T47D (cell line): Measurements from ENCODE around the gene CCER1.
A peak's percentile ranks its signal among the peaks of the same experiment; 100 is the strongest.
"Not testable (repeated sequence)": the region's sequence is repeated elsewhere in the genome, so short reads cannot be mapped to it uniquely, and the experiment has no call there.

Experiments used
- DNase-seq, 2 experiments: peaks; one replicate each; pipeline versions ENCODE4 v3.0.0 to v3.0.0-alpha.2; 2011 to 2012; ENCODE audit warnings: low read depth in 1 of 2, low spot score in 1 of 2
- JUND ChIP-seq: IDR thresholded peaks from 2 replicates; pipeline ENCODE4 v1.6.1; 2012; ENCODE audit warnings: low read depth
- in situ Hi-C: cut with HindIII; loops from 2 replicates; pipeline ENCODE4 v1.10.0; 2016; ENCODE audit warnings: low sequenced_read_pairs, low pct_unique_long_range_greater_than_20kb

Gene CCER1, protein sequence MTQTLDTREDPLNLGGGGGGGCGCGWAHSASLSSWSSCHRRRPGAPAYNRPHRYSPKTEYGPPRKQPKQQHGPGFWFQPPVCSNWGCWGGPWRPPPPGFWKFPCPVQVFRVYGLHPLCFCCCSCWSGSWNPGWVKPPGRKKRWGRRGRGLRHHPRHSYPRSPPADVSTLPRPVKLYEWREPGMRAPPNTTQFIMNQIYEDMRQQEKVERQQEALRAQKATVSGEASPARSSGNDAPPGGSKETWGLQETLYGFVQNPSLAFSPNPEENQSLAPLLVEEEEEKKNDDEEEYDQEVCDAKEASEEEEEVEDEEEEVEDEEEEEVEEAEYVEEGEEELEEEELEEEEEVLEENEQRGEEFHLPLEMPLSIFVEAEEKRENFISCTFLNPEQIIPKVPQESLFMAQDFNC

DNA sequence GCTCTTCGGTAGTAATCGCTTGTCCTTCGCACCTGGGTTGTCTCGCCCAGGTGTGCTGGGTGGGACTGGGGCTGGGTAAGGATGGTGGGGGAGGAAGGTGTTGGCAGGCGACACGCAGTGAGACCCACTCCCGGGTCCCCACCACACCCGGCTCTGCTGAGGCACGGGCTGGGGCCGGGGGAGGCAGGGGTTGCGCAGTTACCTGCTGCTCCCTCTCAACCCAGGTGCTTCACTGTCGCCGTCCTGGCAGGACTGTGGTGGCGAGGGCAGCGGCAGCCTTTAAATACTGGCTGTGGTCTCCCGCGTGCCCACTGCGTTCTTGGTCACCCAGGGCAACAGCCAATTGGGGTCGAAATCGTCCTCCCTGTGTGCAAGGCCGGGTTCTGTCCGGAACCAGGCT lies at the start of gene CCER1:
Gene CCER1 (minus strand): TSS at position 256 of the 400 bp plus-strand sequence. CDS start 434 bp downstream, outside the sequence.
- in situ Hi-C loops = no loop called here
- no peak for TF ChIP-seq JUND
- no peak for DNase-seq

DNA sequence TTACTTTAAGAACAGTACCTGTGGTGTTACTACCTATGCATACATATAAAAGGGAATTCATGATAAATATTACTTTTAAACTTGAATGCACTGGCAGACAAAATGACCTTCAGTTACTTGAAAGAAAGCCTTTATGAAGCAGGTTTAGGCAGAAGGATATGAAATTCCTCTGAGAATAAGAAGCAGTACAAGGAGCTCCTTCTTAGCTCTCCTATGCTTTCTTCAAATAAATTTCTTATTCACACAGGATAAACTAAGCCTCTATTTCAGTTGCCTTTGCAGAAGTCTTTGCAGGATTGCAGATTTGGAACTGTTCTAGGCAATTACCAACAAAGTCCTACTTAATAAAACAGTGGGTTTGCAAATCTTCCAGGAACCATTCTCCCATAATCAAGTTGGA lies 48.8 kb upstream of the CCER1 start:
- no peak for DNase-seq
- in situ Hi-C loops = no loop called here
- TF ChIP-seq JUND = no peak

DNA sequence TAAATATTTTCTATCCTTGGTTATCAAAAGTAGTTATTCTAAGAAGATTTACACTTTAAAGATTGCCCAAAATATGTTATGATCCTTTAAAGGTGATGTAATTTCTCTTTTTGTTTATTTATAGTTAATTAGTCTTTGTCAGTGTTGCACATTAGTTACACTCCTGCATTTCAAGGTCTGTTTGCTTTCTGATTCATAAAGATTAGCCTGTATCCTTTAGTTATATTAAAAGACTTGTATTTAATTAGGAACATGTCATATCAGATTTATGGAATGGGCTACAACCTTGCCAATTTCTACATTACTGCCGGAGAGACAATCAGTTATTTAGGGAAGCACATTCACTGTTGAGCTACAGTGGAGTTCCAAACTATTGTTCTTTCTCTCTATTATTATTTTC lies 46.3 kb upstream of the CCER1 start:
- peak; percentile 71; the same call in 1 of the 2 replicates for TF ChIP-seq JUND
- in situ Hi-C loops = no loop called here
- DNase-seq = peak in 1 of 2 experiments; percentile 32

DNA sequence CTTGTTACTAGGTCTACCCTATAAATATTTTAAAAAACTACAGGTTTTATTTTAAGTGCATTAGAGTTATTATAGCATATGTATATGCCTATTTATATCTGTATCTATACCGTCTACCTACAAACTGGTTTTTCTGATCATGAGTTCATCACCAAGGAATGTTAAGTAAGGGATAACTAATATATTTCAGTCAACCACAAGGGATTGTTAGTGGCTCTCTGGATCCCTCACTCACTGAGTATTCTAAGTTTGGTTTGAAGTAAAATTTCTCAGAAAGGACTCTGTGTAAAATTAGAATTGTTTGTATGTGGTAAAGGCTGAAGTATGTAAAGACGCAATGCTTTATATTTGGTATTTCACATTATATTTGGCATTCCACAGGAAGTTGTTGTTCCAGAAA lies 45.0 kb upstream of the CCER1 start:
- TF ChIP-seq JUND = peak; percentile 49; the same call in 1 of the 2 replicates
- peak in 1 of 2 experiments; percentile 58 for DNase-seq
- in situ Hi-C loops = no loop called here

DNA sequence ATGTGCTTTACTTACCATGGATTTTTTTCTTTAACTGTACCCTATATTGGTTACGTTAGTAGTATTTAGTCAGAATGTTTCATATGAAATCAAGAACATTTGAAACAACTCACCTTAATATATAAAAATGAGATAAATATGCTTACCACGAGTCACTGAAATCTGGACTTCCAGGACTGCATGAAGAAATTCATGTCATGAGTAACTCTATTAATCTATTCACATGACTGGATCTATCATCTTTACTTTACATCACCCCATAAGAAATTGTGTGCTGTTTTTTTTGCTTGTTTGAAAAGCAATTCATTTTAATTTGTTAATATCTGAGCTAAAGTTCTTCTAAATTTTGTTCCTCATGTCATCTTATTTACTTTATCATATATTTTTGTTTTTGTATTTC lies 44.6 kb upstream of the CCER1 start:
- no peak for DNase-seq
- in situ Hi-C loops = no loop called here
- TF ChIP-seq JUND = no peak

DNA sequence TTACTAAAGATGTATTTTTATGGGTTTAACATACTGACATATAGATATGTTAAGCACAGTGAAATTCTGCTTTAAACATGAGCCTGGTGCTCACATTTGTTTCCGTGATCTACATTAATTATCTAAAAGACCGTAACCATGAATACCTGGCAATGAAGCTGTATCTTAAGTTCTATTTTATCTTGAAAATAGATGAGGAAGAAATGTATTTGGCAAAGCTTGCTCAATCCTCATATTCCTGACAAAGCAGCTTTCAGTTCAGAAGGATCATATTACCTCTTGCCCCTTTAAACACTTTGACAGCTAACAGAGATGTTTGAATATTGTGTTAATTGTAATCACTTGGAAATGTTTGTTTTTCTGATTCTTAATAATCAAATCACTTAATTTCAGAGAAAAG lies 40.0 kb upstream of the CCER1 start:
- DNase-seq = no peak
- in situ Hi-C loops = no loop called here

DNA sequence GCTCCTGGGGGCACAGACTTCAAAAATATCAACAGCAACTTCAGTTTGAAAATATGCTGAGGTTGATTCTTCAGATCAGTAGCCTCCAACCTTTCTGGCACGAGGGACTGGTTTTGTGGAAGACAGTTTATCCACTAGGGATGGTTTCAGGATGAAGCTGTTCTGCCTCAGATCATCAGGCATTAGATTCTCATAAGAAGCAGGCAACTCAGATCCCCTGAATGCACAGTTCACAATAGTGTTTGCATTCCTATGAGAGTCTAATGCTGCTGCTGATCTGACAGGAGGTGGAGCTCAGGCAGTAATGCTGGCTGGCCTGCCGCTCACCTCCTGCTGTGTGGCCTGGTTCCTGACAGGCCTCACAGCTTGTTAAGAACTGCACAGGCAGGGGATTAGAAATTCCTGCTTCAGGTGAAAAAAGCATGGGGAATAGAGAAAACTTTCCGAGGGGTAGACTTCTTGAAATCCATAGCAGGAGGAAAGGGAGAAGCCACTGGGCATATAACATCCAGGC lies 37.0 kb upstream of the CCER1 start:
- TF ChIP-seq JUND = no peak
- in situ Hi-C loops = no loop called here
- DNase-seq = peak in 1 of 2 experiments; percentile 25

More for the DNA sequence above, 40.0 kb upstream of the CCER1 start:
- no peak for TF ChIP-seq JUND

DNA sequence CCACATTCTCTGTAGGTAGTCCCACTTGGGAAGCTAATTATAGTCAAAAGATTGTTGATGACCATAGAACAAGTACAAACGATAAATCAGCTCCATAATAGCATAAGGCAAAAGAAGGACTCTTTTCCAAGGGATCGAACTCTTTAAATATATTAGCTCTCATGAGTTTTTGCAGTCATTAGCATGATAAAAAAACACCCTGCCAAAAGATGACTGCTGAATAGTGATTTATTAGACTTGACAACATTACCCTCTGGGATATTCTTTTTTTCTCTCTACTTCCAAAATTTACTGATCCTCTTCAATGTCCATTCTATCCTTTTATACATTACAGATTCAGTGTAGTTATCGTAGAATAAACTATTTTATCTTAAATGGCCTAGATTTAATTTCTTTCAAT lies 35.6 kb upstream of the CCER1 start:
- in situ Hi-C loops = no loop called here
- TF ChIP-seq JUND = no peak
- DNase-seq = no peak

DNA sequence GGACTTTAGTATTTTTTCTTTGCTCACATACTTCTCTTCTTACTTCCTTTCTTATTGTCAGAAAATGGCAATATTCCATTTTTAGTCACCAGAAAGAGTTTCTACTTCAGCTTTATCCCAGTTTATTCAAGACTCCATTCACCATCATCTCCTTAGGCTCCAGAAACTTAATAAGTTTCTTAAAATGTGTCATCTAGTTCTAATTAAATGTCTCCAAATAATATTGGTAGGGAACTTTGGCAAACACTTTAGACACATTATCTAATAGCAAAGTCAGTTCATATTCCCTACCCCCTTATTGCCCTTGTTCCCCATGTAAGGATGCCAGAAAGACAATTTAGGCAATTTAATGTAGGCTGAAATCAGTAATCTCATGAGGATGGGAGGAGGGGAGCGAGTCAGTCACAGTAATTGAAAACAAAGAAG lies 34.7 kb upstream of the CCER1 start:
- in situ Hi-C loops = no loop called here
- DNase-seq = no peak
- TF ChIP-seq JUND = no peak

DNA sequence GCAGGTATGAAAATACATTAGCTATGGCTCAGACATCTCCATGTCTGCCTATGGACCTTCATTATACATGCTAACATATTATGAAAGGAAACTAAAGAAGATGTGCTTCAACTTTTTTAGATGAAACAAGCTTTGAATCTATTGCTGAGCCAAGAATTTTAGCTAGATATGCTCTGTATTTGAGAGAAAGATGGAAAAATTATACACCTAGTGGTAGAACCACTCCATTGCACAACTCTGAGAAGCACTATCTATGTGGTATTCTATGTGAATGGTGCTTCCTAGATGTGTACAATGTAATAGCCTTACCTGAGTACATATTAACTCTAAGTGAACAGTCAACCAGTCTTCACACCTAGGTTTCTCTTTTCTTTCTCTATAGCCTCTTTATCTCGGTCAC lies 32.5 kb upstream of the CCER1 start:
- no peak for DNase-seq
- no peak for TF ChIP-seq JUND
- in situ Hi-C loops = no loop called here

DNA sequence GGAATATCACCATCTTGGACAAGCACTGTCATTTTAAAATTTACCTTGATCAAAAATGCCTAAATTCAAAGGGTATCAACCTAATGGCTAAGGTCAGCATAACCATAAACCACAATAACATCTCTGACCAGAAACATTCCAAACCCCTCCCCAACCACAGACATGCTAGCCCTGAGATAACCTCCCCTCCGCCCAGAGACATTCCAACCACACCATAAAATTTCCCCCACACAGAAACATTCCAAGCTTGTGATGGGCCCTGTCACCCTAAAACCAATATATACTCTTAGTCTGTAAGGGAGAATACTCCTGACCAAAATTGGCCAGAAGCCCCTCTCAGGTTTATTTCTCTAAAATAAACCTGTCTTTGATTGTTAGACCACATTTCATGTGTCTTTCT lies 32.1 kb upstream of the CCER1 start:
- in situ Hi-C loops = no loop called here
- no peak for TF ChIP-seq JUND
- DNase-seq = no peak

DNA sequence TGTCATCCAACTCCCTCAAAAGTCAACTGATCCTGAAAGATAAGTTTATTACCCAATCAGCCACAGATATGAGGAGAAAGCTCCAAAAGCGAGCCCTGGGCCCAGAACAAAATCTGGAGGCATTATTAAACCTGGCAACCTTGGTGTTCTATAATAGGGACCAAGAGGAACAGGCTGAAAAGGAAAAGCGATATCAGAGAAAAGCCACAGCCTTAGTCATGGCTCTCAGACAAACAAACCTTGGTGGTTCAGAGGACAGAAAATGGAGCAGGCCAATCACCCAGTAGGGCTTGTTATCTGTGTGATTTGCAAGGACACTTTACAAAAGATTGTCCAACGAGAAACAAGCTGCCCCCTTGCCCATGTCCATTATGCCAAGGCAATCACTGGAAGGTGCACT lies 30.4 kb upstream of the CCER1 start:
- DNase-seq, in situ Hi-C loops: not testable (repeated sequence)

DNA sequence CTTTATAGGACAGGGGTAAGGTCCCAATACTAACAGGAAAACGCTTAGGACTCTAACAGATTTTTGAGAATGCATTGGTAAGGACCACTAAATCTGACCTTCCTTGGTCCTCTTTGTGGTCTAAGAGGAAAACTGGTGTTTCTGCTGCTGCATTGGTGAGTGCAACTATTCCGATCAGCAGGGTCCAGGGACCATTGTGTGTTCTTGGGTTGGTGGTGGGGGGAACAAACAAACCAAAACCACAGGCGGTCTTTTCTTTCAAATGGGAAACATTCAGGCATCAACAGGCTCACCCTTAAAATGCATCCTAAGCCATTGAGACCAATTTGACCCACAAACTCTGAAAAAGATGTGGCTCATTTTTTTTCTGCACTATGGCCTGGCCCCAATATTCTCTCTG lies 29.1 kb upstream of the CCER1 start:
- in situ Hi-C loops = no loop called here
- no peak for DNase-seq
- TF ChIP-seq JUND = no peak
